Endothelial cell of umbilical vein (primary cell): ENCODE data around the gene PTDSS2.

ENCODE experiments used
- EZH2 ChIP-seq: IDR thresholded peaks from 2 replicates; pipeline ENCODE4 v1.6.1; 2012; ENCODE audit warnings: borderline replicate concordance, low read depth, mild to moderate bottlenecking, moderate library complexity, low read length, inconsistent platforms; ENCODE audit not compliant: severe bottlenecking
- MAX ChIP-seq: IDR thresholded peaks from 2 replicates; pipeline ENCODE4 v1.6.1; 2011; ENCODE audit not compliant: insufficient read depth, insufficient read length
- POLR2AphosphoS5 ChIP-seq: IDR thresholded peaks from 2 replicates; pipeline ENCODE4 v1.6.1; 2012; ENCODE audit warnings: low read depth, mild to moderate bottlenecking, control low read depth, low read length, moderate library complexity; ENCODE audit not compliant: insufficient read depth
- TF ChIP-seq, protein P1 (sequence below), 2 donors: IDR thresholded peaks; 1 replicate in 1 of 2; 2 replicates in 1 of 2; pipeline ENCODE4 v1.5.1; 2011; ENCODE audit warnings: low read length in 2 of 2, mild to moderate bottlenecking in 2 of 2, moderate library complexity in 2 of 2, control low read depth in 1 of 2, inconsistent platforms in 1 of 2, low read depth in 1 of 2; ENCODE audit not compliant: insufficient read depth in 1 of 2; ENCODE audit errors: extremely low read depth in 1 of 2

DNA sequence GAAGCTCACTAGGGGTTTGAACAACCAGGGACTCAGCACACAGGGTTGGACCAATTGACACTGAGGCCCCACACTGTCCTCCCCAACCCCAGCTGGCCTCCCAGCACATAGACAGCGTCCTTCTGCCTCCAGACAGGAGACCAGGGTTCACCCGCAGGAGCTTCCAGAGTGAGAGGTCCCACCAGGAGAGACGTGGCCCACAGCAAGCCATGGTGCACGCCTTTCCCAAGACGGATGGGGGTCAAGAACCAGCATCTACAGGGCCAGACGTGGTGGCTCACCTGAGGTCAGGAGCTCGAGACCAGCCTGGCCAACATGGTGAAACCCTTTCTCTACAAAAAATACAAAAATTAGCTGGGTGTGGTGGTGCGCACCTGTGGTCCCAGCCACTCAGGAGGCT is 23.2 kb upstream of the PTDSS2 start:
- TF ChIP-seq, protein P1, sequence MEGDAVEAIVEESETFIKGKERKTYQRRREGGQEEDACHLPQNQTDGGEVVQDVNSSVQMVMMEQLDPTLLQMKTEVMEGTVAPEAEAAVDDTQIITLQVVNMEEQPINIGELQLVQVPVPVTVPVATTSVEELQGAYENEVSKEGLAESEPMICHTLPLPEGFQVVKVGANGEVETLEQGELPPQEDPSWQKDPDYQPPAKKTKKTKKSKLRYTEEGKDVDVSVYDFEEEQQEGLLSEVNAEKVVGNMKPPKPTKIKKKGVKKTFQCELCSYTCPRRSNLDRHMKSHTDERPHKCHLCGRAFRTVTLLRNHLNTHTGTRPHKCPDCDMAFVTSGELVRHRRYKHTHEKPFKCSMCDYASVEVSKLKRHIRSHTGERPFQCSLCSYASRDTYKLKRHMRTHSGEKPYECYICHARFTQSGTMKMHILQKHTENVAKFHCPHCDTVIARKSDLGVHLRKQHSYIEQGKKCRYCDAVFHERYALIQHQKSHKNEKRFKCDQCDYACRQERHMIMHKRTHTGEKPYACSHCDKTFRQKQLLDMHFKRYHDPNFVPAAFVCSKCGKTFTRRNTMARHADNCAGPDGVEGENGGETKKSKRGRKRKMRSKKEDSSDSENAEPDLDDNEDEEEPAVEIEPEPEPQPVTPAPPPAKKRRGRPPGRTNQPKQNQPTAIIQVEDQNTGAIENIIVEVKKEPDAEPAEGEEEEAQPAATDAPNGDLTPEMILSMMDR (IDR thresholded peaks at IDR 0.05; ENCODE audit: extremely low read depth in 1 of 2, insufficient read depth in 1 of 2, low read depth in 1 of 2, low read length in 2 of 2), result no peak
- no peak for TF ChIP-seq POLR2AphosphoS5
- no peak for TF ChIP-seq EZH2
- no peak for TF ChIP-seq MAX
